22Rv1 (cell line): ENCODE data around the gene ATXN2L.

Source experiments
- CTCF ChIP-seq: fragments of 450-650 bp; IDR thresholded peaks from 2 replicates; pipeline ENCODE4 v1.5.1; 2017; ENCODE audit warnings: mild to moderate bottlenecking
- ZFX ChIP-seq: fragments of 450-650 bp; IDR thresholded peaks from 2 replicates; pipeline ENCODE4 v1.6.1; 2017; ENCODE audit warnings: antibody characterized with exemption, borderline replicate concordance

GRCh38 chr16:28844226-28844885 is 21.6 kb downstream of the ATXN2L start:
- no peak for TF ChIP-seq CTCF
- no peak for TF ChIP-seq ZFX
